Measurements from ENCODE around the gene MAS1. TPM values are rescaled to one million over a fixed set of nuclear protein-coding genes. Genes with fewer than 3 reads are reported as not detected.

MAS1 gene
- total RNA-seq, 2 experiments from 2014 or later: not detected

DNA sequence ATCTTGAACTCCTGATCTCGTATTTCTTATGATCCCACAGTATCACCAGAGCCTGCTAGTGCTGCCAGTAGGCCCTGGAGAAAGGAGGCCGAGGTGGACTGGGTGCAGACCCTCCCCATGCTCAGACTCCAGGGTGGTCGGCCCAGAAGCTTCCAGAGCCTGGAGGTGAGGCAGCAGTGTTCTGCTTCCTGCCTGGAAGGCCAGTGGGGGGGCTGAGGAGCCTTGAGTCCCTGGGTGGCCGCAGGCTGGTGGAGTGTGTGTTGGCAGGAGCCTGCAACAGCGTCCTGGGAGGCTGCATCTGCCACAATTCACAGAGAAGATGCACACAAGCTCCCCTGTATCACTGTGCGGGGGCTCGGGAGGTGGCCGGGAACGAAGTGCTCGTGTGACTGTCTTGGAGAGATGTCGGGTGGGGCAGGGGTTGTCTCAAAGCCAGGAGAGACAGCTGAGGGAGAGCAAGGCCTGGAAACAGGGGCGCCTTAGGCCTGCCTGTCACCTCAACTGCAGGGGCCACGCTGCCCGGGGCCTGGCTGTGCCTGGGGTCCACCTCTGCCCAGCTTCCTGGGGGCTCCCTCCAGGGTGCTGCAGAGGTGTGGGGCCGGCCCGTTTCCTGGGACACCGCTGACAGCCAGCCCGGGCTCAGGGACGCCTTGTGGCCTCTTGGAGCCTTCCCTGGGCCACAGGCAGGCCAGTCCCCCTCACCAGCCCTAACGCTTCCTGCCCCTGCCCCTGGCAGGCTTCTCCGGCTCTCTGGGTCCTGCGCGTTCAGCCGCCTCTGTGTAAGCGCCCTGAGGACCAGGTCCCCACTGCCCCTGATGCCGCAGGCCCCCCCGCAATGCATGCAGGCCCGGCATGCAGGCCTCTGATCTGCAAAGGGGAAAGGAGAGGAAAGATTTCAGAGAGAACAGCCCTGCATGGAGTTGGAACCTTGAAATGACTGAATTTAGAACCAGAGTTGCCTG lies 24.2 kb upstream of the MAS1 start:
- H3K9me3 Mint-ChIP-seq: no peaks in the 10 kb centered on the region
- no peak overlapping the region for H3K4me3 Mint-ChIP-seq
- no peak for DNase-seq
- no peaks in the 10 kb centered on the region for H3K36me3 Mint-ChIP-seq (ENCODE audit: low read depth)
- H3K27me3 Mint-ChIP-seq: no peaks in the 10 kb centered on the region
- ChIA-PET POLR2A (no interaction called here), CTCF (no interaction called here)
- peaks cover 16% of the 10 kb centered on the region for H3K4me1 Mint-ChIP-seq
- H3K27ac Mint-ChIP-seq: no peak overlapping the region

DNA sequence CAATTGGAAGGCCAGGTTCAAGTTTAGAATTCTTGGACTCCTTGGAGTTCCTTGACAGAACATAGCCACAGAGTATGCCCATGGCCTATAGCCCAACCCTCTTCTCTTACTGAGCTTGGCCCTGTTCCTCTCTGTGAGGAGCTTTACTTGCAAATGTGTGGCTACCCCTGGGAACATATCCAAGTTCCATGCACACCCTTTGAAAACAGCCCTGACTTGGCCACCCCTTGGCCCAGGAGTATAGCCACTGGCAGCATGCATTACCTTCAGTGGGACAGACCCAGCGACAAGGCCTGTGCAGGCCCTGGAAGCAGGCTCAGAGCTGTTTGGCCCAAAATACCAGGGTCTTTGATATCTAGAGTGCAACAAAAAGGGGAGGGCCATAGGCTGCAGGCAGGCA lies 19.5 kb upstream of the MAS1 start:
- POLR2A ChIA-PET: no interaction called here
- H3K36me3 Mint-ChIP-seq (ENCODE audit: low read depth): no peaks in the 10 kb centered on the region
- DNase-seq: no peak
- peaks cover 7% of the 10 kb centered on the region for H3K4me1 Mint-ChIP-seq
- H3K9me3 Mint-ChIP-seq: no peaks in the 10 kb centered on the region
- H3K27me3 Mint-ChIP-seq: no peaks in the 10 kb centered on the region
- CTCF ChIA-PET: interaction anchor here (0.6 kb wide), 1 partner anchor 15 kb away, joined by 3 read pairs; no protein-coding TSS in a partner anchor
- no peak overlapping the region for H3K4me3 Mint-ChIP-seq
- no peak overlapping the region for H3K27ac Mint-ChIP-seq

DNA sequence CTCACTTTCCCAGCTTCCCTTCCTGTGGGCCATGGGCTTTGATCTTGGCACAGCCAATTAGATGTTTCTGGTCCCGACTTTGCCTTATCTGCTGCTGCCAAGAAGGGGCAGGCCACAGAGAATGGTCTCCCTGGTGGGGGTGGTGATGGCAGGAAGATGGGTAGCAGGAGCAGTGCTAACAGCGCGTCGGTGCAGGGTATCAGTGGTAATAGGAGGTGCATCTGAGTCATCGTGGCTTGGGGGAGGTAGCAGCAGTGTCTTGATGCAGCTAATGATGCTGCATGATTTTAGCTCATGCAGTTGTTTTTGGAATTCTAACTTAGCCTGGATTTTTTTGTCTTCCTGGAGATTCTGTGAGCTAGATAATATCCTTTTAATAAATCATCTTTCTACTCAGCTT lies 18.9 kb upstream of the MAS1 start:
- POLR2A ChIA-PET: no interaction called here
- Mint-ChIP-seq H3K36me3 (ENCODE audit: low read depth) (no peaks in the 10 kb centered on the region), H3K27me3 (no peaks in the 10 kb centered on the region), H3K9me3 (no peaks in the 10 kb centered on the region), H3K4me3 (no peak overlapping the region), H3K4me1 (peaks cover 7% of the 10 kb centered on the region), H3K27ac (no peak overlapping the region)
- DNase-seq: no peak
- CTCF ChIA-PET: no interaction called here

DNA sequence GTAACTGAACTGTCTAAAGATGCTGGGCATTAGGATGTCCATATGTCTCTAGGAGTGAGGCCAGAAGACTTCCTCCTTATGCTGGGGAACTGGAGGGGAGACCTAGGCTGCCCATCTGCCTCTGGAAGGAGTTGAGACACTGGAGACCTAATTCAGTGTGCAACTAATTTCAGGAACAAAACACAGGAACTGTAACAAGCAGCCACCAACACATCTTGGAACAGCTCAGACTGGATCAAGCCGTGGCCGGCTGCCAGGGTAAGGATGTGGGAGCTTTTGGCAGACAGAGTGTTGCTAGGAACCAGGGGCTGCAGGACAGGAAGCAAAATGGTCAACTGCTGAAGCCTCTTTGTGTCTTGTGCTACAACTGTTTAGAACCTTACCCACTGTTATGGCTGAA lies 16.4 kb upstream of the MAS1 start:
- no peaks in the 10 kb centered on the region for H3K27me3 Mint-ChIP-seq
- no peaks in the 10 kb centered on the region for H3K36me3 Mint-ChIP-seq (ENCODE audit: low read depth)
- DNase-seq: no peak
- no peak overlapping the region for H3K4me3 Mint-ChIP-seq
- peaks cover 7% of the 10 kb centered on the region for H3K4me1 Mint-ChIP-seq
- POLR2A ChIA-PET: no interaction called here
- CTCF ChIA-PET: no interaction called here
- no peak overlapping the region for H3K27ac Mint-ChIP-seq
- no peaks in the 10 kb centered on the region for H3K9me3 Mint-ChIP-seq

DNA sequence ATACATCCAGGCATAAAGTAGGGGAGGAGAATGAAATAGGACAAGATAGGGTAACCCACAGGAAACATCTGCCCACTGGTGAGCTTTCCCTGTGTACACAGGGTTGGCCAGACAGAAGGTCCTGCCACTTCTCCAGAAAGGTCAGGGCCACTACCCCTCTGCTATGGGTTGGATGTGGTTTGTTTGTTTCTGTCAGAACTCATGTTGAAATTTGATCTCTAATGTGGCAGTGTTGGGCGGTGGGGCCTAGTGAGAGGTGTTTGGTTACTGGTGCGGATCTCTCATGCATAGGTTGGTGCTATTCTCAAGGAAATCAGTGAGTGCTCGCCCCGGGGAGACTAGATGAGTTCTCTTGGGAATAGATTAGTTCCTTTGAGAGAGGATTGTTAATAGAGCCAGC lies 15.6 kb upstream of the MAS1 start:
- Mint-ChIP-seq H3K36me3 (ENCODE audit: low read depth) (no peaks in the 10 kb centered on the region), H3K27me3 (no peaks in the 10 kb centered on the region), H3K4me3 (no peak overlapping the region), H3K4me1 (peaks cover 7% of the 10 kb centered on the region), H3K27ac (no peak overlapping the region), H3K9me3 (no peaks in the 10 kb centered on the region)
- CTCF ChIA-PET: no interaction called here
- POLR2A ChIA-PET: no interaction called here
- DNase-seq: no peak

DNA sequence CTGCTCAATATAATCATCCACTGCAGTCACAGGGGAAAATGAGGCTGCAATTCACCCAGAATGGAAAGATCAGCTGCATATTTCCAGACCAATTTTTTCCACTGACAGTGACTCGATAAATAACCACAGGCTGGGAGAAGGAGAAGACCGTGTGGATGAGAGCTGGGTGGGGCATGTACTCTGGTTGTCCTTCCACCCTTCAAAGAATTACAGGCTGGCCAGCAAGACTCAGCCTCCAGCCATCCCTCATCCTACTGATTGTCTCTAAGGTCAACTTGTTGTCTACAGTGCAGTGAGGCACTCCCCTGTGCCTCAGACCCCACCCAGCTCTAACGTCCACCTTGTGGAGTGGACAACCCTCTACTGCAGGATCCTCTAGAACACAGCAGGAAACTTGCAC lies 14.5 kb upstream of the MAS1 start:
- POLR2A ChIA-PET: no interaction called here
- H3K27me3 Mint-ChIP-seq: no peaks in the 10 kb centered on the region
- CTCF ChIA-PET: no interaction called here
- no peak overlapping the region for H3K27ac Mint-ChIP-seq
- DNase-seq: no peak
- H3K9me3 Mint-ChIP-seq: no peaks in the 10 kb centered on the region
- H3K36me3 Mint-ChIP-seq (ENCODE audit: low read depth): no peaks in the 10 kb centered on the region
- peaks cover 7% of the 10 kb centered on the region for H3K4me1 Mint-ChIP-seq
- no peak overlapping the region for H3K4me3 Mint-ChIP-seq

DNA sequence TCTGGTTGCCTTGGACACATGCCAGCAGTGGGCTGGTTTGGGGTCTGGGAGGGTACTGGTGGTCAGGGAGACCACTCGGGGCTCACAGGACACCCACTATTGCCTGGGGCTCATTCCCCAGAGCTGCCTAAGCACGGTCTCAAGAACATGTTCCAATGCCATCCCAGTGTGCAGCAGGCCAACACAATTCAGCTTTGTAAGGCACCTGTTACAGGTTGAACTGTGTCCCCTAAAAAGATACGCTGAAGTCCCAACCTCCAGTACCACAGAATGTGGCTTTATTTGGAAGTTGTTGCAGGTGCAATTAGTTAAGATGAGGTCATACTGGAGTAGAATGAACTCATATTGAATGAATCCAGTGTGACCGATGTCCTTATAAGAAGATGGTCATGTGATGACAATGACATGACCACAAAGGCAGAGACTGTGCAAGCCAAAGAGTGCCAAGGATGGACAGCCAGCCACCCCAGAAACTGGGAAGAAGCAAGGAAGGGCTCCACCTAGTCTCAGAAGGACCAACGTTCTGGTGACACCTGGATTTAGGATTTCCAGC lies 13.5 kb upstream of the MAS1 start:
- ChIA-PET CTCF (no interaction called here), POLR2A (no interaction called here)
- Mint-ChIP-seq H3K27ac (no peak overlapping the region), H3K4me3 (no peak overlapping the region), H3K9me3 (no peaks in the 10 kb centered on the region), H3K27me3 (peaks cover 6% of the 10 kb centered on the region), H3K4me1 (peaks cover under 1% of the 10 kb centered on the region), H3K36me3 (ENCODE audit: low read depth) (no peaks in the 10 kb centered on the region)
- no peak for DNase-seq

DNA sequence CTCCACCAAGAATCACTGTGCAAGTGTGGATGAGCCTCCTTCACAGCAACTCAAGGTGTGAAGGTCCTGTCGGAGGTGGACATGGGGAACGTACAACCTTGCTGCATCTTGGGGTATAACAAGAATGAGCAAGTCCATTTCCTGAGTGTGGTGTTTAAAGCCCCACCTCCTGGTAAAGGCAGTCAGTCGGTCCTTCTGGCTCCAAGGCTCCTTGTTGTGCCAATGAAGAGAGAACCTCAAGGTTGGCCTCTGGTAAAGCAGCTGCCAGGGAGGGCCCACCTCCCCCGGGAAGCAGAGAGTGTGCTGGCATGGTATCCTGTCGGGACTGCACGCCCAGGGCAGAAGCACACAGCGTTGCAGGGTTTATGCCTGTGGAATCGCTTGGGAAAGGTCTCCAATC lies 12.4 kb upstream of the MAS1 start:
- CTCF ChIA-PET: no interaction called here
- DNase-seq: no peak
- H3K9me3 Mint-ChIP-seq: no peaks in the 10 kb centered on the region
- no peaks in the 10 kb centered on the region for H3K4me1 Mint-ChIP-seq
- H3K4me3 Mint-ChIP-seq: no peak overlapping the region
- H3K36me3 Mint-ChIP-seq (ENCODE audit: low read depth): no peaks in the 10 kb centered on the region
- no peak overlapping the region for H3K27ac Mint-ChIP-seq
- POLR2A ChIA-PET: no interaction called here
- H3K27me3 Mint-ChIP-seq: peaks cover 9% of the 10 kb centered on the region

DNA sequence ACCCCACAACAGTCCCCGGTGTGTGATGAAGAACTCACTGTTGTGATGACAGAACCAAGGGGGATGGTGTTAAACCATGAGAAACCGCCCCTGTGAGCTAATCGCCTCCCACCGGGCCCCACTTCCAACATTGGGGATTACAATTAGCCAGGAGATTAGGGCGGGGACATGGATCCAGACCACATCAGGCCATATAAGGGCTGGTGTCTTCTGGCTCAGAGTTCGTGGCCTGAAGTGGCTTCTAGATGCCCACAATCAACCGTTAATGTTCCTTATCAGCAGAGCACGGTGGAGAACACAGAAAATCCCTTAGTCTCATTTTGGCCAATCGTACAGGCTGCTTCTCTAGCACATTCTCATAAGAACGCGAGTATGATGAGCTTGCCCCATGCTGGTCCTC lies 10.9 kb upstream of the MAS1 start:
- H3K27me3 Mint-ChIP-seq: peaks cover 9% of the 10 kb centered on the region
- no peak for DNase-seq
- ChIA-PET CTCF (no interaction called here), POLR2A (no interaction called here)
- H3K9me3 Mint-ChIP-seq: no peaks in the 10 kb centered on the region
- no peak overlapping the region for H3K4me3 Mint-ChIP-seq
- H3K4me1 Mint-ChIP-seq: no peaks in the 10 kb centered on the region
- H3K27ac Mint-ChIP-seq: no peak overlapping the region
- no peaks in the 10 kb centered on the region for H3K36me3 Mint-ChIP-seq (ENCODE audit: low read depth)

DNA sequence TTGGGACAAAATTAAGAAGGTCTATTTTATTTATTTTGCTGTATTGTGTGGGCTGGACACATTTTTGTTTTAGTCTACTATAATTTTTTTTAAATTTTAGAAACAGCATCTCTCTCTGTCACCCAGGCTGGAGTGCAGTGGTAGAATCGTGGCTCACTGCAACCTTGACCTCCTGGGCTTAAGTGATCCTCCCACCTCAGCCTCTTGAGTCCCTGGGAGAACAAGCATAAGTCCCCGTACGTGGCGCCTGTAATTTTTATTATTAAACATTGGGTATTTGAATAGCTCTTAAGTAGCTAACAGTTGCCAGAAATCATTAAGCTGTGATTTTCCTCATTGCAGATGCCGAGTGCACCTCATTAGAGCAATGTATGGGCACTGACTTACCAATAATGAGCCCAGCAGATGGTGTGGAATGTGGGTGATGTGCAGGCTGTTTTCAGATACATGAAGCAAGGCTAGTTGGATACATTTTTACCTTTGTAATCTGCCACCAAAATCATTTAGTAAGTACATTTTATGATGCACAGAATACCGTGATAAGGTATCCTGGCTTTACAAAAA lies 10.3 kb upstream of the MAS1 start:
- Mint-ChIP-seq H3K27ac (no peak overlapping the region), H3K9me3 (no peaks in the 10 kb centered on the region), H3K4me3 (no peak overlapping the region), H3K27me3 (peaks cover 9% of the 10 kb centered on the region), H3K36me3 (ENCODE audit: low read depth) (no peaks in the 10 kb centered on the region), H3K4me1 (no peaks in the 10 kb centered on the region)
- no peak for DNase-seq
- CTCF ChIA-PET: no interaction called here
- POLR2A ChIA-PET: no interaction called here

DNA sequence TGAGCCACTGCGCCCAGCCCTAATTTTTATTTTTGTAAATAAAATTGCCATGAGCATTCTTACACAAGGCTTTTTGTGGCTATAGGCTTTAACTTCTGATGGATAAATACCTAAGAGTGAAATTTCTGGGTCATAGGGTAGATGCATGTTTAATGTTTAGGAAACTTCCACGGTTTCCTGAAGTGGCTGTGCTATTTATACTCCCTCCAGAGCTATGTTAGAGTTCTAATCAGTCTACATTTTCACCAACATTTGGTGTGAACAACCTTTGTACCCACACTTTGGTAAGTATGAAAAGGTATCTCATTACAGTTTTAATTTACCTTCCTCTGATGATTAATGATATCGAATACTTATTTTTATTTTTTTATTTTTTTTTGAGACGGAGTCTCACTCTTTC lies 6.1 kb upstream of the MAS1 start:
- POLR2A ChIA-PET: no interaction called here

DNA sequence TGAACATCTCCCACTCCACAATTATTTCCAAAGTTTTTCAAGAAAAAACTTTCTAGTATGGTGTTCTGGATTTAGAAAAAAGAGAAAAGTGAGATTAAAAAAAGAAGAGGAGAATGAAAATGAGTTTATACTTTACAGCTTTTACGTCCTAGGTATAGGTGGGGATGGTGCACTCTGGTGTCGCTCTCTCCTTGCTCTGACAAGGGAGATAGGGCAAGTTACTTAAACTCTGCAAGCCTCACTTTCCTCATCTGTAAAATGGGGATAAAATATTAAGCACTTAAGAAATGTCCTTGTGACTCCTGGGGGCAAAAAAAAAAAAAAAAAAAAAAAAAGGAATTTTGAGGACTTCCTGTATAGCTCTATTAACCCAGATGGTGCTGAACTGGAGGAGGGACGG lies 4.5 kb upstream of the MAS1 start:
- H3K36me3 Mint-ChIP-seq (ENCODE audit: low read depth): no peaks in the 10 kb centered on the region
- no peak for DNase-seq
- peaks cover 34% of the 10 kb centered on the region for H3K27me3 Mint-ChIP-seq
- ChIA-PET POLR2A (no interaction called here), CTCF (interaction anchor here (0.6 to 1.6 kb wide), 2 partner anchors 15 to 651 kb away, joined by 3 read pairs; no protein-coding TSS in a partner anchor)
- no peak overlapping the region for H3K27ac Mint-ChIP-seq
- no peaks in the 10 kb centered on the region for H3K4me1 Mint-ChIP-seq
- H3K4me3 Mint-ChIP-seq: no peak overlapping the region
- no peaks in the 10 kb centered on the region for H3K9me3 Mint-ChIP-seq

More for the DNA sequence above, 6.1 kb upstream of the MAS1 start:
- no peak for DNase-seq
- H3K27ac Mint-ChIP-seq: no peak overlapping the region
- no peaks in the 10 kb centered on the region for H3K9me3 Mint-ChIP-seq
- no peaks in the 10 kb centered on the region for H3K4me1 Mint-ChIP-seq
- CTCF ChIA-PET: no interaction called here
- H3K36me3 Mint-ChIP-seq (ENCODE audit: low read depth): no peaks in the 10 kb centered on the region
- H3K27me3 Mint-ChIP-seq: peaks cover 24% of the 10 kb centered on the region
- no peak overlapping the region for H3K4me3 Mint-ChIP-seq

DNA sequence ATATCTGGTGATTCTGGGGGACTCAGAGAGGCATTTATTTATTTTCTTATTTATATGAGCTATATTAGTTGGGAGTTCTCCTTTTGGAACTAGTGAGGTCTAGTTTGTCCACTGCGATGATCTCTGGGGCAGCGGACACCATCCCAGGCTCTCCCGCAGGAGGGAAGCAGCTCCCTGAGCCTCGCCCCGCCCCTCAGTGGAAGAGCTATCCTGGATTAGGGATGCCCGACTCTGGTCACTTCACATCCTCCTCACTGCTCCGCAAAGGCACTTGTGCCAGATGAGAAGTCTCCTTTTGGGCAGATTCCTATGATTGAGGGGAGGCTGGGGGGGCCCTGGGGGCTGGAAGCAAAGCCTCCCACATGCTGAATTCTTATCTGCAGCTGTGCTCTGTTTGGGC lies 3.6 kb upstream of the MAS1 start:
- ChIA-PET CTCF (interaction anchor here (0.8 to 1.6 kb wide), 2 partner anchors 16 to 21 kb away, joined by 3 read pairs; no protein-coding TSS in a partner anchor), POLR2A (no interaction called here)
- Mint-ChIP-seq H3K27ac (no peak overlapping the region), H3K4me3 (no peak overlapping the region), H3K36me3 (ENCODE audit: low read depth) (no peaks in the 10 kb centered on the region), H3K9me3 (no peaks in the 10 kb centered on the region), H3K4me1 (no peaks in the 10 kb centered on the region), H3K27me3 (peaks cover 35% of the 10 kb centered on the region)
- DNase-seq: no peak
